GM12865 (cell line): ENCODE data around the gene ALOX12B.
"Not testable (repeated sequence)": the region's sequence is repeated elsewhere in the genome, so short reads cannot be mapped to it uniquely, and the experiment has no call there.

Experiments
- DNase-seq: peaks from one replicate; pipeline ENCODE4 v3.0.0; 2010; ENCODE audit warnings: low read depth
- H3K4me3 ChIP-seq: 2 replicates; pipeline ENCODE4 v1.5.1; 2011; ENCODE audit warnings: mild to moderate bottlenecking, low read depth, low read length, control low read depth
- CTCF ChIP-seq: IDR thresholded peaks from 2 replicates; pipeline ENCODE4 v1.5.1; 2011; ENCODE audit warnings: low read length, control low read depth, low read depth, inconsistent platforms; ENCODE audit not compliant: insufficient read depth; ENCODE audit errors: missing control alignments

The ALOX12B gene

GRCh38 chr17:8063761-8064534 lies 23.6 kb downstream of the ALOX12B start:
- no peak for DNase-seq
- TF ChIP-seq CTCF: no peak
- H3K4me3 ChIP-seq: no peak overlapping the region

GRCh38 chr17:8062807-8063483 lies 24.6 kb downstream of the ALOX12B start:
- no peak overlapping the region for H3K4me3 ChIP-seq
- TF ChIP-seq CTCF: no peak
- DNase-seq: no peak

- no peak for TF ChIP-seq CTCF
- no peak for DNase-seq
- no peak overlapping the region for H3K4me3 ChIP-seq
Measured at GRCh38 chr17:8062435-8062806, 25.1 kb downstream of the ALOX12B start.

- not testable (repeated sequence) for H3K4me3 ChIP-seq, DNase-seq
Measured at GRCh38 chr17:8061851-8062250, 25.7 kb downstream of the ALOX12B start.

GRCh38 chr17:8060274-8060673 lies 27.2 kb downstream of the ALOX12B start:
- DNase-seq: peak; percentile 72
- H3K4me3 ChIP-seq: no peak overlapping the region
- TF ChIP-seq CTCF: peak; percentile 49

- no peak for TF ChIP-seq CTCF
- DNase-seq: no peak
- H3K4me3 ChIP-seq: no peak overlapping the region
Measured at GRCh38 chr17:8059131-8059530, 28.4 kb downstream of the ALOX12B start.

- TF ChIP-seq CTCF: peak; percentile 66
- H3K4me3 ChIP-seq: no peak overlapping the region
- DNase-seq: peak; percentile 80
Measured at GRCh38 chr17:8057691-8058114, 29.8 kb downstream of the ALOX12B start.
